G401 (cell line): Measurements from ENCODE around the gene TP53I3. TPM values are rescaled to one million over a fixed set of nuclear protein-coding genes. Genes with fewer than 3 reads are reported as not detected.

Source experiments
- DNase-seq: peaks from one replicate; pipeline ENCODE4 v3.0.0-alpha.2; 2015; ENCODE audit warnings: low spot score
- in situ Hi-C: cut with HindIII; loops from 2 replicates; pipeline ENCODE4 v1.10.0; 2016; ENCODE audit warnings: low sequenced_read_pairs, mixed read lengths
- total RNA-seq: library from RNA; depleted of rRNA; stranded (reverse); fragments of >200 nt; shearing (Covaris generic); gene quantifications from 2 replicates; pipeline ENCODE4 v1.2.3, GENCODE V29; 2014; rRNA removed

TP53I3 gene
- total RNA-seq, 1 experiment from 2014 or later, result 47.6 TPM

DNA sequence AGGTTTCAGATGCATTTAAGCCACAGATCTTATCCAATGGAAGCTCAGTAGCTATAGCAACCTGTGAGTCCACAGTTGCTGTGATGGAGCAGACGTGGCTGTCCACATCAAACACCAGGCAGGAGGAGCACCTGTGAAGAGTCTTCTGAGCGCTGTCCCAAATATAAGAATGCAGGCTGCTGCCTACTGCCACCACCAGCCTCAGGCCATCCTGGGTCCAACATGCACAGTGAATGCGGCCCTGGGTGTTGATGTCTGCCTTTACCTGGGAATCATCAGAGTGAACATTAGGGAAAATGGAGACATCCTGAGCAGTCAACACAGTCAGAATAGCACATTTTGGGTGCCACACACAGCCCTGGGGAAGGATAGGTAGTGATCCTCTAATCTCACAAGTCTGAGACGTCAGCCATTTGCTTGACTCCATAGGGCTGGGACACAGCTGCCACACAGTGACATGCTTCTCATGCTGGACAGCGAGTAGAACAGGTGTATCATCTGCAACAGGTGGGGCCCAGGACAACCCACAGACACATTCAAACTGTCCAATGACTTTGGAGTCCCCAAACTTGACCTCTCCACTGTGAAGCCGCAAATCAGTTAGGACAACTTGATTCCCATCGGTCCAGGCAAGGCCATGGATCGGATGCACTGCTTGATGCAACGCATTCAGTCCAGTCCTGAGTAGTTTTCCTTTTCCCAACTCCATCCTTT lies 45.7 kb downstream of the TP53I3 start:
- in situ Hi-C loops, result no loop called here
- no peak for DNase-seq

Other genes starting within 250 kb of the TP53I3 start
- 5.9 and 6.0 TPM in 2 replicates for gene ATAD2B, start 157.7 kb downstream of the TP53I3 start, total RNA-seq
- 13.3 and 29.5 TPM in 2 replicates for gene UBXN2A, start 144.4 kb downstream of the TP53I3 start, total RNA-seq
- gene MFSD2B, start 74.7 kb downstream of the TP53I3 start, total RNA-seq, result 0.14 TPM in 1 of 2 replicates, not detected in the other
- gene WDCP, start 37.4 kb downstream of the TP53I3 start, total RNA-seq, result 14.3 and 22.5 TPM in 2 replicates
- gene FKBP1B, start 35.1 kb downstream of the TP53I3 start, total RNA-seq, result 52.0 and 55.7 TPM in 2 replicates
- gene SF3B6, start 8.5 kb downstream of the TP53I3 start, total RNA-seq, result 339 and 437 TPM in 2 replicates
- gene PFN4, start 38.5 kb upstream of the TP53I3 start, total RNA-seq, result not detected in 2 replicates
- 1.3 and 5.6 TPM in 2 replicates for gene FAM228B, start 38.6 kb upstream of the TP53I3 start, total RNA-seq
- 0.18 TPM in 1 of 2 replicates, not detected in the other for gene FAM228A, start 90.2 kb upstream of the TP53I3 start, total RNA-seq